Endometrium (tissue), 2 donors: ENCODE data around the gene SCN1B.

Source experiments
- FAIRE-seq: peaks from 2 replicates; lab custom pipeline; 2012; peaks lifted over from hg19 to GRCh38; lab: Jason Lieb, UNC
- donor health status: control.
- donor health status: control.

SCN1B gene

GRCh38 chr19:35053667-35054293 is 23.5 kb downstream of the SCN1B start:
- FAIRE-seq, result no peak

DNA sequence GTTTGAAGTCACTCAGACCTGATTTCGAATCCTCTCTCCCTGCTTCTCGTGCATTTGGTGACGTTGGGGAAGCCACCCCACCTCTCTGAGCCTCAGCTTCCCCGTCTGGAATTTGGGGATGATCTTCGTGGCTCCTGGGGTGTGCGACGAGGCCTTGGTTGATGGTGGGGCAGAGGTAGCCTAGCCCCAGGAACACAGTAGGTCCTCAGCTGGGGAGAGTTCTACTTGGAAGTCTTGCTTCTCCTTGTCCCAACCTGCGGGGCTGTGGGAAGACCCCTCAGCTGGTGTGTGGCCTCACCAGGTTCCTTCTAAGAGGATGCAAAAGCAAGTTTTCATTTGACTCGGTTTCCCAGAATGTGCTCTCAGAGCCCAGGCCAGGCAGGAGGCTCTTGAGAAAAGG is 24.4 kb downstream of the SCN1B start:
- no peak for FAIRE-seq

DNA sequence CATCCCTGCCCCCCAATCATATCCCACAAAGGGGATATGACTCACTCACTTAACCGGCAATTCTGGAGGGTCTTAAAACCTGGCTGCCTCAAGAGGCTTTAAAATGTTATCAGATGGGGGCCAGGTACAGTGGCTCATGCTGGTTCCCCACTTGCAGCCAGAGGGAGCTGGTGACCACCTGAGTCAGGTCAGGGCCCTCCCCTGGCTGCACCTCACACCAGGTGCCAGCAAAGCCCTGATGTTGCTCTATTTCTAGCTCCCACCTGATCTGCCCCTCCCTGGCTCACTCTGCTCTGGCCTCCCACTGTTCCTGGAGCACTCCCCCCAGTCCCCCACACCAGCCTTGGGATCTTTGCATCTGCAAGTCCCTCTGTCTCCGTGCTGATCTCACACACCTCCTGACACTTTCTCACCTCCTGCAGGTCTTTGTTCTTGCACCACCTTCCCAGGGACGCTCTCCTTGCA is 25.5 kb downstream of the SCN1B start:
- FAIRE-seq, result no peak

- no peak for FAIRE-seq
Observed at GRCh38 chr19:35056513-35057063, 26.3 kb downstream of the SCN1B start.

GRCh38 chr19:35058370-35058769 is 28.1 kb downstream of the SCN1B start:
- peak; percentile 64 for FAIRE-seq

DNA sequence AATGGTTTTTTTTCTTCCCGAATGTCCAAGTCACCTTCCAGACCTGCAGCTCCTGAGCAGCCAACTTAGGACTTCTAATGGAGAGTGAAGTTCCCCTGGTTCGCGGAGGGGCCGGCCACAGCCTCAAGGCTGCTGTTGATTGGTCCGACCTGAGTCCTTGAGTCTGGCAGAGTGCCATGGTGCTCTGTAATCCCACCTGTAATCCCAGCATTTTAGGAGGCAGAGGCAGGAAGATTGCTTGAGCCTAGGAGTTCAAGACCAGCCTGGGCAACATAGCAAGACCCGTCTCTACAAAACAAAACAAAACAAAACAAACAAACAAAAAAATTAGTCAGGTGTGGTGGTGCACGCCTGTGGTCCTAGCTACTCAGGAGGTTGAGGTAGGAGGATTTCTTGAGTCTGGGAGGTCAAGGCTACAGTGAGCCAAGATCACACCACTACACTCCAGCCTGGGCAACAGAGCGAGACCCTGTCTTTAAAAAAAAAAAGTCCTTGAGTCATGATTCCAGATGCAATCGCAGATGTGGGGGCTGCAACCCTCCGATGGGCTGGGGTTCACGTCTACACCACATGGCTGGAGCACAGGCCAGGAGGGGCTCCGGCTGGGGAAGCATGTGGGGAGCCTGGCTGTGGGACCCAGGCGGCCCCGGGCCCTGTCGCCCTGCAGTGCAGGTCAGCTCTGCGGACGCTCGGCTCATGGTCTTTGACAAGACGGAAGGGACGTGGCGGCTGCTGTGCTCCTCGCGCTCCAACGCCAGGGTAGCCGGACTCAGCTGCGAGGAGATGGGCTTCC is 28.9 kb downstream of the SCN1B start:
- FAIRE-seq, result no peak

DNA sequence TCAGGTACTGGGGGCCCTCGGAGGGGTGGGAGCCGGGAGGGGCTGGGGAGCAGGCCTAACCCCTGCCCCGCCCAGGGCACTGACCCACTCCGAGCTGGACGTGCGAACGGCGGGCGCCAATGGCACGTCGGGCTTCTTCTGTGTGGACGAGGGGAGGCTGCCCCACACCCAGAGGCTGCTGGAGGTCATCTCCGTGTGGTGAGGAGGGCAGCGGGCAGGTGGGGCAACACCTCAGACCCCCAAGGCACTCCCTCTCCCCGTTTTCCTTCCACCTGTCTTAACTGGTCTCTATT is 29.5 kb downstream of the SCN1B start:
- FAIRE-seq, result no peak

GRCh38 chr19:35060160-35060855 is 30.0 kb downstream of the SCN1B start:
- no peak for FAIRE-seq

GRCh38 chr19:35061583-35062373 is 31.5 kb downstream of the SCN1B start:
- FAIRE-seq, result no peak

DNA sequence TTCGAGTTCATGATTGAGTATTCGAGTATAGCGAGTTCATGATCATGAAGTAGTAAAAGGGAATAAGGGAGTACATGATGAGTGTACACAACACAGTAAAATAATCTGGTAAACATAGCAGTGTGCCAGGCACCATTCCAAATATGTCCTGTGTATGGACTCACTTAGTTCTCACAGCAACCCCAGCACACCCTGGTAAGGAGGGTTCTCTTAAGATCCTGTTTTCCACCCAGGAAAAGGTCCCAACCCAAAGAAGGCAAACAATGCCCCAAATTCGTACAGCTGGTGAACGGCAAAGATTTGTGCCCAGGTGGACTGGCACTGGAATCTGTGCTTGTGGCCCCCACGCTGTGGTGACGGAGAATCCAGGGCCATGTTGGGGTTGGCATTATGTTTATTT is 32.7 kb downstream of the SCN1B start:
- FAIRE-seq, result no peak

DNA sequence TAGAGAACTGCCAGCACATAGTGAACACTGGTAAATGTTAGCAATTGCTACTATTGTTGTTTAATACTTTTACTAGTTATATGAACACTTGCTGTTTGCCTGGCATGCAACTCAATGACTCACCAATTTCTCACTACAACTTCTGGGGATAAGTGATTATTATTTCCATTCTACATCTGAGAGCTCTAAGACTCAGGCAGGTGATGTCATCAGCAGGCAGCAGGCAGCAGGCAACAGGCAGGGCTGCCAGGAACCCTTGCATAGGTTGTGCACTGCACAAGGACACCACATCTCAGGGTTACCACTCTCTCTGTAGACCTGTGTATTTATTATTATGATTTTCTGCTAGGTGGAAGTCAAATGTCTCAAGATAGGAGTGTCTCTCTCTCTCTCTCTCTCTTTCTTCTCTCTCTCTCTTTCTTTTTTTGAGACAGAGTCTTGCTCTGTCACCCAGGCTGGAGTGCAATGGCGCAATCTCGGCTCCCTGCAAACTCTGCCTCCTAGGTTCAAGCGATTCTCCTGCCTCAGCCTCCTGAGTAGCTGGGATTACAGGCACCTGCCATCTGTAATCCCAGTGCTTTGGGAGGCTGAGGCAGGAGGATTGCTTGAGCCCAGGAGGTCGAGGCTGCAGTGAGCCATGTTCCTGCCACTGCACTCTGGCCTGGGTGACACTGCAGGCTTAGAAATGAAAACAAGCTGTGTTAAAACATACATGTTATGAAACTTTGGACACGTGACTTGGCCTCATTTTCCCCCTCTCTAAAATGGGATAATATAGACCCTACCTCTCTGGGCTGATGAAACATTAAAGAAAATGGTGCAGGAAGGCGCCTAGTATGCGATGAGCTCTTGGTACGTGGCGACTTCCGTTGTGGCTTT is 33.9 kb downstream of the SCN1B start:
- FAIRE-seq, result no peak

DNA sequence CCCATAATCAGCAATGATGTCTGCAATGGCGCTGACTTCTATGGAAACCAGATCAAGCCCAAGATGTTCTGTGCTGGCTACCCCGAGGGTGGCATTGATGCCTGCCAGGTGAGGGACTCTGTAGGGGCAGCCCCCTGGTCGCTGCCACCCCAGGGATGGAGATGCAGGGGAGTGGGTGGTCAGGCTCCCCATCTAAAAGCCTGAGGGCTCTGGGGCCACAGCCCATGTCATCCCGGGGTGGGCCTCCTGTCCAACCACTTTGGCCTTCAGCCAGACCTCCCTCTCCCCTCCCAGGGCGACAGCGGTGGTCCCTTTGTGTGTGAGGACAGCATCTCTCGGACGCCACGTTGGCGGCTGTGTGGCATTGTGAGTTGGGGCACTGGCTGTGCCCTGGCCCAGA is 35.3 kb downstream of the SCN1B start:
- no peak for FAIRE-seq

DNA sequence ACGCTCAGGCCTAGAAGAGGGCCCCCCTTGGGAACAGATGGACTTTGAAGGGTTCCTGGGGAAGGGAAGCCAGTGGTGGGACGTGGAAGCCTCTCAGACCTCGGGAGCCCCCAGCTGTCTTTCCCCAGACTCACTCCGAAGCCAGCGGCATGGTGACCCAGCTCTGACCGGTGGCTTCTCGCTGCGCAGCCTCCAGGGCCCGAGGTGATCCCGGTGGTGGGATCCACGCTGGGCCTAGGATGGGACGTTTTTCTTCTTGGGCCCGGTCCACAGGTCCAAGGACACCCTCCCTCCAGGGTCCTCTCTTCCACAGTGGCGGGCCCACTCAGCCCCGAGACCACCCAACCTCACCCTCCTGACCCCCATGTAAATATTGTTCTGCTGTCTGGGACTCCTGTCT is 35.9 kb downstream of the SCN1B start:
- FAIRE-seq, result no peak

DNA sequence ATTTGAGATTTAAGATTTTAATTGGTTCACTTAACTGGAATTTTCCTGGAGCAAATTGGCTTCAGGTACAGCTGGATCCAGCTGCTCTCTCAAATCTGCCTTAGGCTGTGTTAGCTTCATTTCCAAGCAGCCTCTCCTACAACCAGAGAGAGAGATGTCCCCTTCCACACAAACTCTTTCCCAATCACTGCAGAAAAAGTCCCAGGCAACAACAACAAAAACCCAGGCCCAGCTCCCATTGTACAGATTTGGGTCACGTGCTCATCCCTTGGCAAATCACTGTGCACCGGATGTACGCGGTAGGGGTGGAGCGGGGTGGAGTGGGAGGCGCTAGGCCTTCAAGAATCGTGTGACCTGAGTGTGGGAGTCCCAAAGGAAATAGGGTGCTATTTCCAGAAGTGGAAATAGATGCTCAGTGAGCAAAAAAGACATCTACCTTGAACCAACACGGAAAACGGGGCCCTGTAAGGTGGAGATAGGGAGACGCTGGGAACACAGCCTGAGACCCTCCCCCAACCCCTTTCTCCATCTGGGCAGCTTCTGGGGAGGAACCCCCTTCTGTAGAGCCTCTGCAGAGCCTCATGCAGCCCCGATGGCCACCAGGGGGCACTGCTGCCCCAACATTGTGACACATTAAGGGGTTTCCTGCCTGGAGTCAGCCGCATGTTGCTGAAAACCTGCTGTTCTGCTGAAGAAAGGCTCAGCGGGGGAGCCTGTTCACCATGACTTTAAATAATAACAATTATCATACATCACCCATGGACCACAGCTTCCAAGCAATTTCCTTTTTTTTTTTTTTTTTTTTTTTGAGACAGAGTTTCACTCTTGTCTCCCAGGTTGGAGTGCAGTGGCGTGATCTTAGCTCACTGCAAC is 36.7 kb downstream of the SCN1B start:
- no peak for FAIRE-seq

DNA sequence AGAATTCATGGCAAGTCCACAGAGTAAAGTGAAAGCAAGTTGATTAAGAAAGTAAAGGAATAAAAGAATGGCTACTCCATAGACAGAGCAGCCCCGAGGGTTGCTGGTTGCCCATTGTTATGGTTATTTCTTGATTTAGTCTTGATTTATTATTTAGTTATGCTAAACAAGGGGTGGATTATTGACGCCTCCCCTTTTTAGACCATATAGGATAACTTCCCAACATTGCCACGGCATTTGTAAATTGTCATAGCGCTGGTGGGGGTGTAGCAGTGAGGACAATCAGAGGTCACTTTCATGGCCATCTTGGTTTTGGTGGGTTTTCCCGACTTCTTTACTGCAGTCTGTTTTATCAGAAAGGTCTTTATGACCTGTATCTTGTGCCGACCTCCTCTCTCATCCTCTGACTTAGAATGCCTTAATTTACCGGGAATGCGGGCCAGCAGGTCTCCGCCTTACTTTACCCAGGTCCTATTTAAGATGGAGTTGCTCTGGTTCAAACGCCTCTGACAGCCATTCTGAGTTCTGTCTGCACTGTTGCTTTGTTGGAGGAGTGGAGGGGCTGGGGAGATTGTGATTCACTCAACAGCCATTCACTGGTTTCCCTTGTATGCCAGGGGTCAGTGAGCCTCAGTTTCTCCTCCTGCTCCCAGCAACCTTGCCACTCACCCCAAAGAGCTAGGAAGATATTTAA is 38.8 kb downstream of the SCN1B start:
- no peak for FAIRE-seq

- no peak for FAIRE-seq
Observed at GRCh38 chr19:35069696-35070095, 39.4 kb downstream of the SCN1B start.

GRCh38 chr19:35070471-35070870 is 40.2 kb downstream of the SCN1B start:
- no peak for FAIRE-seq

DNA sequence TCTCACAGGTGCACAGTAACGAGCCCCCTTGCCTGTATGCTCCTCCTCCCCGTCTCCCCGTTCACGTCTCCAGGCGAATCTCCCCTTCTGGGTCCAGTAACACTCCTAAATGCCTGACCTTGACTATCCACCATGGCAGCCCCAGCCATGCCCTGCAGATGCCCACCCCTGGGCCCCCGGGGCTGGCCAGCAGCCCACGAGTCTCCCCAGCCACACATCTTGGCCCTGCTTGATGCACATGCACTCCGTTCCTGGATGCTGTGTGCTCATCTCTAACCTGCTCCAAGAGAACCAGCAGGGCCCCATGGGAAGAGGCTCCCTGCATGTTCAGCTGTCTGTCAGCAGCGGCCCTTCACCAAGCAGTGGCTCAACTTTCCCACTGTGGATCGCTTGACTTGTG is 43.2 kb downstream of the SCN1B start:
- FAIRE-seq, result no peak

- FAIRE-seq, result no peak
Observed at GRCh38 chr19:35073941-35074340, 43.7 kb downstream of the SCN1B start.
